Measurements from ENCODE around the gene DDX56.
A peak's percentile ranks its signal among the peaks of the same experiment; 100 is the strongest.

The DDX56 gene

DNA sequence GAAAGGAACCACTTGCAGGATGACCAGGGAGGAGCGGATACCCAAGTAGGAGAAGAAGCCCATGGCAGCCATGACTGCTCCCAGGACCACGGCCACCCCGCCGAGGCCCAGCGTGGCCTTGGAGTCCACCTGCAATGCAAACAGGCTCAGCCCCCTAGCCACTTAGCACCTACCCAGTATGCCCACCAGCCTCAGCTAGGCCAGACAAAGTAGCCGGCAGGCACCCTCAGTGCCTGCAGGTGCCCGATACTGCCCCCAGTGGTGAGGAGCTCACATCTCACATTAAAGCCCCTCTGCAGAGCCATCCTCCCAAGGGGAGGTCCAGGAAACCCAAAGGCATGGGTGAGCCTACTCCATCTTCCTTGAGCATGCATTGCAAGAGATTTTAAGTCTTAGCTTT, 39.2 kb downstream of the DDX56 start:
- DNase-seq (ENCODE audit: low read depth in 2 of 2): peak; percentile 9 to 19

- DNase-seq (ENCODE audit: low read depth in 2 of 2): no peak
Measured at GRCh38 chr7:44534087-44534486, 39.6 kb downstream of the DDX56 start.

- DNase-seq (ENCODE audit: low read depth in 2 of 2): no peak
Measured at GRCh38 chr7:44533301-44534055, 40.2 kb downstream of the DDX56 start.

GRCh38 chr7:44531421-44532380, 42.0 kb downstream of the DDX56 start:
- no peak for DNase-seq (ENCODE audit: low read depth in 2 of 2)

DNA sequence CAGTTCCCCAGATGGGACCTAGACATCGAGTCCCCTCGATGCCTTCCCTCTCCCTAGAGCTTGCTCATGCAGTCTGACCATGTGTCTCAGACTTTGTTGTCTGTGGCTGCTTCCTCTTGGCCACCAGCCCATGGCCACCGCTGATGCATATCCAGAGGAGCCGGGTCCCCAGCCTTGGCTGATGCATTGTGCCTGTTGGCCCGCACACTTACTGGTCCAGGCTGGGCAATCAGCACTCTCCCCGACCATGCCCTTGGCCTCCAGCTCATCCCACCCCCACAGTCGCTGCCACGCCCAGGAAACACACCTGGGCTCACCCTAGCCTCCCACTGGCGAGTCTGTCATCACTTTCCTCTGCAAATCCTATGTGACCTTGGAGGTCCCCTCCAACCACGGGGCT, 42.7 kb downstream of the DDX56 start:
- no peak for DNase-seq (ENCODE audit: low read depth in 2 of 2)

DNA sequence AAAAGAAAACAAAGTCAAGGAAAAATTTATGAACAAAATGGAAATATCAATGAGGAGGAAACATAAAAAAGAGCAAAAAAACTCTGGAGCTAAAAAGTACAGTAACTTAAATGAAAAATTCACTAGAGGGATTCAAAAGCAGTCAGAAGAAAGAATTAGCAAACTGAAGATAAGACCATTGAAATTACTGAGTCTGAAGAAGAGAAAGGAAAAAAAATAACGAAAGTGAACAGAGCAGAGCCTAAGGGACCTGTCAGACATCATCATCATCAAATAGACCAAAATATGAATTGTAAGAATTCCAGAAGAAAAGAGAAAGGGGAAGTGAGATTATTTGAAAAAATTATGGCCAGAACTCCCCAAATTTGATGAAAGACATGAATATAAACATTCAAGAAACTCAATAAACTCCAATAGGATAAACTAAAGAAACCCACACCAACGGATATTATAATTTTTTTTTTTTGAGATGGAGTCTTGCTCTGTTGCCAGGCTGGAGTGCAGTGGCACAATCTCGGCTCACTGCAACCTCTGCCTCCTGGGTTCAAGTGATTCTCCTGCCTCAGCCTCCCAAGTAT, 48.8 kb downstream of the DDX56 start:
- no peak for DNase-seq (ENCODE audit: low read depth in 2 of 2)

- DNase-seq (ENCODE audit: low read depth in 2 of 2): no peak
Measured at GRCh38 chr7:44522315-44522714, 51.4 kb downstream of the DDX56 start.

DNA sequence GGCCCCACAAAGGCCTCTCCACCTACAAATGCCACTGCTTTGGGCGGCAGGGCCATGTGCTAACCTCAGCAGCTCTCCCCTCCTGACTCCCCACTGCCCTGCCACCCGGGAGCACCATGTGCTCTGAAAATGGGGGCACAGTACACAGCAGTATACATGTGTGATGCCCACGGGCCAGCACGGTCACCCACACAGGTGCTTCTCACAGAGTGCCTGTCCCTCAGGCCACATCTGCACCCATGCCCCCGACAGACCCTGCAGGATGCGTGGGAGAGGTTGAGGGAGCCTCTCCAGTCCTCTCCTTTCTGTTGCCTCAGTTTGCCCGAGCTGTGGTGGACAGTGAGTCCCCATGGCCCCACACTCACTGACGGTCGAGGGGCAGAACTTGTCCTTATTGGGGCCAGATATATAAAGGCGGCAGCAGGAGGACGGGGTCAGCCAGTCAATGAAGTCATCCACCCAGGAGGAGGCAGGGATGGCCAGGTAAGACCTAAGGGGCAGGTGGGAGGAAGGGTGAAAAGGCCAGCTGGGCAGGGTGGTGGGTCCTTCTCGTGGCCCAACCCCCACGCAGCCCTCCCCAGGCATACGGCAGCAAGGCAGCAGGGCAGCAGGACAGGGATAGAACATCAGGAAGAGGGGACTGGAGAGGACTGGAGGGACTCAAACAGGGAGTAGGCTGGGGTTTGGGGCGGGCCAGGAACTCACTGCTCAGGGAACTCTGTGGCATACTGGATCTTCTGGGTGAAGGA, 52.2 kb downstream of the DDX56 start:
- DNase-seq (ENCODE audit: low read depth in 2 of 2): no peak

DNA sequence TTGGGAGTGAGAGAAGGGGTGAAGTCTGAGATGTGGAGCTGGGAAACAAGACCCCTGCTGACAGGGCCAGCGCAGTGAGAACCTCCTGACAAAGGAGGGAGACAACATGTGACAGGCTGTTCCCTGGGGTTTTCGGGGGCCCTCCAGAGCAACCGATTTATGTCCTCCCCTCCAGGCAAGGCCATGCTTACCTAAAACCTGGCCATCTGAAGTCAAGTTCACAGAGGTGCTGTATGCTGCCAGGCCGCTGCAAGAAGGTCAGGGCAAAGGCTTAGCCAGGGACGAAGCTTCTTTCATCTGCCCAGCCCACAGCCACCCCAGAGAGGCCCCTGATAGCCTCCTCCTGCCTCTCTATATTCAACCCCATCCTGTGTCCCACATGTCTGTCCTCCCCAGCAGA, 53.1 kb downstream of the DDX56 start:
- DNase-seq (ENCODE audit: low read depth in 2 of 2): no peak

GRCh38 chr7:44519546-44519945, 54.2 kb downstream of the DDX56 start:
- DNase-seq (ENCODE audit: low read depth in 2 of 2): no peak

DNA sequence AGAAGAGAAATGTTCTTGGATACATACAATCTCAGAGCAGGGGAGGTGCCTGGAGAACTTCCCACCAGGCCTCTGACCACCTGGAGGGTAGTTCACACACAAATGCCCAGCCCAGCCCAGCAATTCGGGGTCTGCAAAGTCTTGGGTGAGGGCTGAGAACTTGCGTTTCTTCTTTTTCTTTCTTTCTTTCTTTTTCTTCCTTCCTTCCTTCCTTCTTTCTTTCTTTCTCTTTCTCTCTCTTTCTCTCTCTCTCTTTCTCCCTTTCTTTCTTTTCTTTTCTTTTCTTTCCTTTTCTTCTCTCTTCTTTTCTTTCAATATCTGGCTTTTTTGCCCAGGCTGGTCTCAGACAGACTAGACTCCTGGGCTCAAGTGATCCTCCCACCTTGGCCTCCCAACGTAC, 54.9 kb downstream of the DDX56 start:
- DNase-seq (ENCODE audit: low read depth in 2 of 2): no peak

GRCh38 chr7:44517175-44517574, 56.5 kb downstream of the DDX56 start:
- DNase-seq (ENCODE audit: low read depth in 2 of 2): no peak

Data from stimulated activated CD4-positive, alpha-beta T cell treated with anti-CD3 and anti-CD28 coated beads, Interleukin-1b, Interleukin-23, amount 100 ng/mL, for 4 hours (primary cell).